Astrocyte of the cerebellum (primary cell): Measurements from ENCODE around the gene TKTL1.
"Not testable (repeated sequence)": the region's sequence is repeated elsewhere in the genome, so short reads cannot be mapped to it uniquely, and the experiment has no call there.

Experiments
- DNase-seq: peaks from one replicate; pipeline ENCODE4 v3.0.0-alpha.2; 2011; ENCODE audit warnings: low read depth
- H3K4me3 ChIP-seq: 2 replicates; pipeline ENCODE4 v1.5.1; 2011; ENCODE audit warnings: mild to moderate bottlenecking, low read depth, low read length, moderate library complexity
- in situ Hi-C: cut with HindIII; loops from 2 replicates; pipeline ENCODE4 v1.10.0; 2017; ENCODE audit warnings: low sequenced_read_pairs
- TF ChIP-seq, protein P1 (sequence below): IDR thresholded peaks from 2 replicates; pipeline ENCODE4 v1.5.1; 2012; ENCODE audit warnings: low read length, low read depth, moderate library complexity, mild to moderate bottlenecking; ENCODE audit errors: missing control alignments

TKTL1 gene

DNA sequence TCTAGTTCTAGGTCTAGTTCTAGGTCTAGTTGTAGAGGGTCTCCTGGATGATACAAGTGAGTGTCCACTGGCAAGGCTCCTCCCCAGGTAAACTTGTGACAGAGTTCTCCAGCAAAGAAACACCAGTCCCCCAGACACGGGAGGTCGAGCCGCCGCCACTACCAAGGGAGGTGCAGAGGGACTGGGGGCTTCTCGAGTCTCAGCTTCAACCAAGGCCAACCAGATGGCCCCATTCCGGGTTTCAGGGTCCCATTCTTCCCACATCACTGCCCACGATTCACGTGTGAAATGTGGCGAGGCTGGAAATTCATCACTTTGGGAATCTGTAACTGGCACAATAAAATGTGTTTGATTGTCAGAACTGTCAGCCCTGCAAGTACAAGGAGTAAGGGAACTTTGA, 37.5 kb downstream of the TKTL1 start:
- H3K4me3 ChIP-seq: no peak overlapping the region
- TF ChIP-seq, protein P1, sequence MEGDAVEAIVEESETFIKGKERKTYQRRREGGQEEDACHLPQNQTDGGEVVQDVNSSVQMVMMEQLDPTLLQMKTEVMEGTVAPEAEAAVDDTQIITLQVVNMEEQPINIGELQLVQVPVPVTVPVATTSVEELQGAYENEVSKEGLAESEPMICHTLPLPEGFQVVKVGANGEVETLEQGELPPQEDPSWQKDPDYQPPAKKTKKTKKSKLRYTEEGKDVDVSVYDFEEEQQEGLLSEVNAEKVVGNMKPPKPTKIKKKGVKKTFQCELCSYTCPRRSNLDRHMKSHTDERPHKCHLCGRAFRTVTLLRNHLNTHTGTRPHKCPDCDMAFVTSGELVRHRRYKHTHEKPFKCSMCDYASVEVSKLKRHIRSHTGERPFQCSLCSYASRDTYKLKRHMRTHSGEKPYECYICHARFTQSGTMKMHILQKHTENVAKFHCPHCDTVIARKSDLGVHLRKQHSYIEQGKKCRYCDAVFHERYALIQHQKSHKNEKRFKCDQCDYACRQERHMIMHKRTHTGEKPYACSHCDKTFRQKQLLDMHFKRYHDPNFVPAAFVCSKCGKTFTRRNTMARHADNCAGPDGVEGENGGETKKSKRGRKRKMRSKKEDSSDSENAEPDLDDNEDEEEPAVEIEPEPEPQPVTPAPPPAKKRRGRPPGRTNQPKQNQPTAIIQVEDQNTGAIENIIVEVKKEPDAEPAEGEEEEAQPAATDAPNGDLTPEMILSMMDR: no peak
- DNase-seq: no peak
- in situ Hi-C loops: no loop called here

- no peak for DNase-seq
- in situ Hi-C loops: no loop called here
- TF ChIP-seq, protein P1: no peak
- H3K4me3 ChIP-seq: no peak overlapping the region
Observed at GRCh38 chrX:154333837-154334271, 38.3 kb downstream of the TKTL1 start.

GRCh38 chrX:154334496-154334895, 38.9 kb downstream of the TKTL1 start:
- in situ Hi-C loops: no loop called here
- TF ChIP-seq, protein P1: no peak
- DNase-seq: no peak
- H3K4me3 ChIP-seq: no peak overlapping the region

DNA sequence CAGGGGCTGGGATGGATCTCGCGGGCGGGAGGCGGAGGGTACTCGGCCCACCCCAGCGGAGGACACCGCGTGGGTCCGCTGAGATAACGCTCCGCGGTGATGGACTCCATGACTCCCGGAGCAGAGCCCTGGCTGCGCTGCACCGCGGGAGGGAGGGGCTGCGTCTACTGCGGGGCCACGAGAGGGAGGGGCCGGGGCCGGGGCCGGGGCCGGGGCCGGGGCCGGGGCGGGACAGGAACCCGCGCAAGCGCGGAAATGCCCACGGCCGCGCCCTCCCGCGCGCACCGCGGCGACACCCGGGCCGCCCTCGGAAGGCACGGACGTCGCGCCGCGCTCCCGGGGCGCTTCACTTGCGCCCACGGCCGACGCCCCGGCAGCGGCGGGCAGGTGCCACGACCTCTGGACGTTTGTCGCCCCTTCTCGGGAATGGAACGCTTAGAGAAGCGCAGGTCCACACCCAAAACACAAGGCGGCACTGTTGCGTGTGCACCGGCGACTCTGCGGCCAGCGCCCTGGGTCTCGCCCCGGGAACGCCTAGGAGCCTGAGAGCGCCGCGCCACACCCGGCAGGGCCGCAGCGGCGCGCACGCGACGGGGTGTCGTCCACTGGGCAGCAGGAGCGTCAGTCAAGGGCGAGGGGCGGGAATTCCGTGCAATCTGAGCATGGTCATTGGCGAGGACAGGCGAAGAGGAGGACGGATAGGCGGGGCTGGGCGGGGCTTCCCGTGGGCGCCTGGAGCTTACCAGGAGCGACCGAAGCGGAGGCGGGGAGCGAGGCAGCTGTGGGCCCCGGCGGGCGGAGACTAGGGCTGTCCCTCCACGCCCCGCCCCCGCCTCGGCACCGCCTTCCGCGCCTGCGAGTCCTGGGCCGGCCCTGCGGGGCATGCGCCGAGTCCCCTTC, 46.1 kb downstream of the TKTL1 start:
- DNase-seq, H3K4me3 ChIP-seq, in situ Hi-C loops: not testable (repeated sequence)

DNA sequence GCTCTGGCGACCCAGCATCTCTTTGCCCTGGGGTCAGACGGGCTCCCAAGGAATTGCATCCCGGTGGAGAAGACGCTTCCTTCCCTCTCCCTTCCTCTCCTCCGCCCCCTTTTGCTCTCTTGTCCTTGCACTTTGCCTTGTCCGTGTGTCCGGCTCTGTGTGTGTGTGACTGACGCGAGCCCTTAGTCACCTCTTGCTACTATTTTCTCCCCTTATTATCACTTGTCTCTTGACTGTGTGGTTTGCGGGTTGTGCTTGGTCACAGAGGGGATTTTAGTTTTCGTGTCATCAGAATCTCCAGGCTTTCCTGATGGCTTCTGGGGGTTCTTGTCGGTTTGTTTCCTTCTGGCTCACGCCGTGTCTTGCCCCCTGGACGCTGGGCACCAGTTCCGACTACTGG, 47.5 kb downstream of the TKTL1 start:
- DNase-seq, H3K4me3 ChIP-seq, in situ Hi-C loops: not testable (repeated sequence)

- DNase-seq, in situ Hi-C loops: not testable (repeated sequence)
Observed at GRCh38 chrX:154343620-154344019, 48.0 kb downstream of the TKTL1 start.

DNA sequence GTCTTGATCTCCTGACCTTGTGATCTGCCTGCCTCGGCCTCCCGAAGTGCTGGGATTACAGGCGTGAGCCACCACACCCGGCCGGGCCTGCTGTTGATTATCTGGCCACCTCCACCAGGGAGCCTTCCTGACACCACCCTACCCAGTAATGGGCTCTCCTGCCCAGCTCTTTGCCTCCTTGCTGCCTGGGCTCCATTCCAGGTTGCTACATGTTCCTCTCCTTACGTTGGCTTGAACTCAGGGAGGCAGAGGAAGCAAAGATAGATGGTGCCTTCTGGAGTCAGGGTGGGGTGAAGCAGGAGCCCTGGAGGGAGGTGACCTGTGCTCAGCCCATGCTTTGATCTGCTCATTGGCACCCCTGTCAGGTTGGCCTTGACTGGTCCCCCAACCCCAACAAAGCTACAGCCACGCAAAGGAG, 52.5 kb downstream of the TKTL1 start:
- in situ Hi-C loops: no loop called here

More at GRCh38 chrX:154343620-154344019, 48.0 kb downstream of the TKTL1 start:
- not testable (repeated sequence) for H3K4me3 ChIP-seq

DNA sequence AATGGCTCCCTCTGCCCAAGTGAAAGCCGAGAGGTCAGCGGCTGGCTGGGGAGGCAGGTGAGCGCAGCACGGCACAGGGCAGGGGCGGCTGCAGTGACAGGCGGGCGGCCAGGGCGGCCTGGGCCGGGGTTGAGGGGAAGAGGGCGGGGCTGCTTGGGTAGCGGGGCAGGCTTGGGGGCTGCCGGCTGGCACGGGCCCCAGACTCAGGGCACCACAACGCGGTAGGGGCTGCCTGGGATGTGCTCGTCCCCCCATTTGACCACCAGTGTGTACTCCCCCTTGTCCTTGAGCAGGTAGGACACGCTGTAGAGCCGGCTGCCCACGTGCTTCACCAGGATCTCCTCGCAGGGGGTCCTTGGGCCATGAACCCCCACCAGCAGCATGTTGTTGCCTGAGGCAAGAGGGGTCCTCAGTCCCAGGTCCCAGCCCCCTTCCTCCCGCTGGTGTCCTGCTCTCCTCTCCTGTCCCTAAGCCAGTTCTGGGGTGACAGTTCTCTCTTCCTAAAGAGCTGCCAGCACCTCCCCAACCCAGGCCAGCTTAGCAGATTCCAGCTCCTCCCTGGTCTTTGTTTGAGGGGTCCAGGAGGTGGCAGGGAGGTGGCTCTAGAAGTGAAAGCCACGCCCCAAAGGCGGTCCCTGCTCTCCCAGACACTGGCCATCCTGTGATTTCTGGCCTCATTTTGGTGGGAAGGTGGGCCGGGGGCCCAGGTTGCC, 53.2 kb downstream of the TKTL1 start:
- no peak overlapping the region for H3K4me3 ChIP-seq
- TF ChIP-seq, protein P1: no peak
- no peak for DNase-seq
- in situ Hi-C loops: no loop called here

More for the DNA sequence above, 52.5 kb downstream of the TKTL1 start:
- H3K4me3 ChIP-seq: no peak overlapping the region
- TF ChIP-seq, protein P1: no peak
- DNase-seq: no peak
